Subcutaneous adipose tissue (tissue), 4 donors: ENCODE measurements around the gene ABCC11. TPM values are rescaled to one million over a fixed set of nuclear protein-coding genes. Genes with fewer than 3 reads are reported as not detected.

Source experiments
- total RNA-seq, 4 donors: library from RNA; depleted of rRNA; stranded (reverse); fragments of >200 nt; gene quantifications; one replicate each; pipeline ENCODE4 v1.1.0, GENCODE V29; 2016
- TF ChIP-seq, protein P1 (sequence below): fragments of 450-650 bp; IDR thresholded peaks from one replicate; pipeline ENCODE4 v1.5.1; 2016; ENCODE audit warnings: low read depth, mild to moderate bottlenecking, control low read depth, antibody characterized with exemption, moderate library complexity

ABCC11 gene
- total RNA-seq, 4 donors from 2014 or later, result 0.44 TPM; not detected in 3

DNA sequence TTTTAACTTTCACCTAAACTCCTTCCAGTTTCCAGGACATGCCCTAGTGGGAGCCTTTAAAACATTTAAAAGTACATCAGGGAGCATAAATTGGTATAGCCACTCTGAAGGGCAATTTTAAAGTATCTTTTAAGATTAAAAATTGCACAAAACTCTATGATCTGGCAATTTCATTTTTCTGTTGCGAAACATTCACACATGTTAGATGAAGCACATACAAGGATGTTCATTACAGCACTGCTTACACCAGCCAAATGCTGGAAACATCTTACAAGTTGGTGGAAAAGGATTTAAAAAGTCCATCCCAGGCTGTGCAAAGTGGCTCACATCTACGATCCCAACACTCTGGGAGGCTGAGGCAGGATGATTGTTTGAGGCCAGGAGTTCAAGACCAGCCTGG is 29.6 kb downstream of the ABCC11 start:
- TF ChIP-seq, protein P1, sequence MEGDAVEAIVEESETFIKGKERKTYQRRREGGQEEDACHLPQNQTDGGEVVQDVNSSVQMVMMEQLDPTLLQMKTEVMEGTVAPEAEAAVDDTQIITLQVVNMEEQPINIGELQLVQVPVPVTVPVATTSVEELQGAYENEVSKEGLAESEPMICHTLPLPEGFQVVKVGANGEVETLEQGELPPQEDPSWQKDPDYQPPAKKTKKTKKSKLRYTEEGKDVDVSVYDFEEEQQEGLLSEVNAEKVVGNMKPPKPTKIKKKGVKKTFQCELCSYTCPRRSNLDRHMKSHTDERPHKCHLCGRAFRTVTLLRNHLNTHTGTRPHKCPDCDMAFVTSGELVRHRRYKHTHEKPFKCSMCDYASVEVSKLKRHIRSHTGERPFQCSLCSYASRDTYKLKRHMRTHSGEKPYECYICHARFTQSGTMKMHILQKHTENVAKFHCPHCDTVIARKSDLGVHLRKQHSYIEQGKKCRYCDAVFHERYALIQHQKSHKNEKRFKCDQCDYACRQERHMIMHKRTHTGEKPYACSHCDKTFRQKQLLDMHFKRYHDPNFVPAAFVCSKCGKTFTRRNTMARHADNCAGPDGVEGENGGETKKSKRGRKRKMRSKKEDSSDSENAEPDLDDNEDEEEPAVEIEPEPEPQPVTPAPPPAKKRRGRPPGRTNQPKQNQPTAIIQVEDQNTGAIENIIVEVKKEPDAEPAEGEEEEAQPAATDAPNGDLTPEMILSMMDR, result no peak

DNA sequence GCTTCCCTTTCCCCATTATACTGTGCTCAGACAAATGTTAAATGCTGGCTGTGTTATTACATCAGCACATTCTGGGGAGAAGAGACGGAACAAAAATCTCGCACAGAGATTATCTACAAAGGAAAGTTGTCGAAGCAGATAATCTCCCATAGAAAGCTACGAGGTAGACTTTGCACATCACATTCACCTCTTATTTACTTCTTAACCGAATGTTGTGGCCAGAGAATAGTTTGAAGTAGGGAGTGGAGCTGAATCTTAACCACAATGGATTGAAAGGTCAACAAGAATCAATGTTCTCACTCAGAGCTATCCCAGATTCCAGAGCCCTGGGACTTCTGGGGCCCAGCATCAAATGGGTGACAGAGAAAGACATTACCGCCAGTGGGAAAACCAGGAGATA is 31.6 kb downstream of the ABCC11 start:
- TF ChIP-seq, protein P1, result no peak

DNA sequence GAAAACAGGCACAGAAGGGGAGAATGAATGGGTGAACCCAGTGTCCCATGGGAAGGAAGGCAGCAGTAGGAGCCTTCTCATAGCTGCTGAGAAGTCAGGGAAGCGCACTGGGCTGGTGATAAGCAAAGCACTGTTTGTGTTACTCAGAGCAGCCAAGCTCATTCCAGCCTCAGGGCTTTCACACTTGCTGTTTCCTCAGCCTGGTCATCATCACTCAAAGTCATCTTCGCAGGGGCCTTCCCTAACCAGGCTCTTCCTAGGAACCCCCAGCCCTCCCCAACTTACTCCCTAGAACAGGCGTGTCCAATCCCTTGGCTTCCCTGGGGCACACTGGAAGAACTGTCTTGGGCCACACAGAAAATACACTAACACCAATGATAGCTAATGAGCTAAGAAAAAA is 35.3 kb downstream of the ABCC11 start:
- TF ChIP-seq, protein P1, result no peak

DNA sequence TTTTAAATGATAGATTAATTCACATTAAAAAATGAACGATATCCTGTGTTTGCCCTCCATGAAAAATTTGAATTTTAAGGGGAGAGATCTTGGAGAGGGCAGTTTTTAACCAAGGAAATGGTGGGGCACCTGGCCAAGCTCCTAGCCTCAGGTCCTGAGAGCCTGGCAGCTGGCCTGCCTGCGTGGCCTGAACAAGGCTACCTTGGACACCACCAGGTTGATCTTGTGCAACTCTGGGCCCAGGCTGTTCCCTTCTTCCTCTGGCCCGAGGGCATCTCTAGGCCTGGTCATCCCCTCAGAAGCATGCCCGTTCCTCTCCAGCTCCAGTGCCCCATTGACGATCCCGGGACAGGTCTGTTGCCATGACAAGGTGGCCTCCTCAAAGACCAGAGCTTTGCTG is 36.6 kb downstream of the ABCC11 start:
- TF ChIP-seq, protein P1, result no peak

DNA sequence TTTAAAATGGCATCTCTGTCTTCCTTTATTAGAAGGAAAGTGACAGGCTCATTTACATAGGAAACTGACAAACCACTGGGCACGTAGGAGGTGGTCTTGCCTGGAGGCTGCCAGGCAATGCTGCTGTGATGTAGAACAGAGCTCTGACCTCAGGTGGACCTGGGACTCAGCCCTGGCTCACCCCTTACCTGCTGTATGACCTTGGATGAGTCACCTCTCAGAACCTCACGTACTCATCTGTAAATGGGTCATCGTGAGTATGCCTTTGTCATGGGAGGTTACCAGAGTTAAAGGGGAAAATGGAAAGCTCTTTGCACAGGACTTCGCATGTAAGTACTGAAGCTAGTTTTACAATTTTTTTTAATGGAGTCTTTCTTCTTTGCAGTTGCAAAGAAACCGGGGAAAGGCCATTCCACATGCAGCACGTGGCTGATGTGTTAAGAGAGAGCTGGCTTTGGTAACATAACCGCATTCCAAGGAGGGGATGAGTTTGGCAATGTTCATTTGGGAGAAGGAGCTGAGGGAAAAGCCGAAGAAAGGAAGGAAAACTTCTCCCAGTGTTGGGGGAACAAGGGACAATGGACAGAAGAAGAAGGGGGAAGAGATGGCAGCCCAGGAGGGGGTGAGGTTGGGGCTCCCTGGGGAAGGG is 40.6 kb downstream of the ABCC11 start:
- TF ChIP-seq, protein P1, result no peak

DNA sequence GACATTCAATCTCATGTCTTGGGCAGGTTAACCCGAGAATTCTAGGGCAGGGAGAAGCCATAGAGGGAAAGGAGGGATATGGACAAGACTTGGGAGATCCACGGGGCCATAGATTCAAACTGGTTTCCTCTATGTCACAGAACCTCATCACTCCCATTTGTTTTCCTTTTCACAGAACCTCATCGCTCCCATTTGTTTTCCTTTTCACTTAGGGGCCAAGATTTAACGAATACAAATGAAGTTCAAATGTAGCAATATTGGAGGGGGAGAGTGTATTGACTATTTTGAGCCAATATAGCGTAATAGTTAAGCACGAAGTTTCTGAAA is 42.6 kb downstream of the ABCC11 start:
- TF ChIP-seq, protein P1, result no peak

DNA sequence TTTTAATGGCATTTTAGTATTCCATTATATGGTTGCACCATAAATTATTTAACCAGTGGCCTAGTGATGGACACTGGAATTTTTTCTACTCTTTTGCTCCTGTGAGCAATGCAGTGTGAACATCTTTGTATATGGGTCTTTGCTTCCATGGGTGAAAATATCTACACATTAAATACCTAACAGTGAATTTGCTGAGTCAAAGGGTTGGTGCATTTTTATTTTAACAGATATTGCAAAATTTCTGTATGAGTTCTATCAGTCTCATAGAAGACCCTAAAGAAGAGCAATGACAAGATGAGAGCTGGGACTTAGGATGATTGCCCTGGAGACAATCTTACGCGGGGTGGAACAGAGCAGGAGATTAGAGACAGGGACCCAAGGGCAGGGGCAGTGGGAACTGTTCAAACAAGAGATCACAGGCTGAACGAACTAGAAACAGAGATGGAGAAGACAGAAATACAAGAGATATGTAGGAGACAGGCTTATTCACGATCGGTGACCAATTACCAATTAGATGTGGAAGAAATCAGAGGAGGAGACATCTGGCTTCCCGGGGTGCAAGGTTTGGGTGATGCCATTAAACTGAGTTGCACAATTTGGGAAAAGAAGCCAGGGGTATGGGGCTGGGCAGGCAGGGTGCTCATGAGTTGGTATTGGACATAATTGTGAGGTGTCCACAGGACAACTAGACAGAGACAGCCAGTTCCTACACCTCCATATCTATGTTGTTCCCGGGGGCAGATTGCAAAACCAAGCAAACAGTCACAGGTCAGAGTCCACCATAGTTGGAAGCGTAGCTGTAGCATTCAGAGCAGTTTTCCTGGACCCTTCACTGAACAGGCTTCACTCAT is 43.1 kb downstream of the ABCC11 start:
- TF ChIP-seq, protein P1, result no peak
